Lower lobe of right lung (tissue), 2 donors: Measurements from ENCODE around the gene ARSG. TPM values are rescaled to one million over a fixed set of nuclear protein-coding genes. Genes with fewer than 3 reads are reported as not detected.

Experiments used
- ATAC-seq, 2 donors: fragments of 200-7000 bp; cut with Tn5 transposase; one replicate each; pipeline ENCODE4 v1.9.1; 2020 to 2022; ENCODE audit warnings: mild to moderate bottlenecking in 2 of 2, moderate library complexity in 2 of 2
- DNase-seq: peaks from one replicate; pipeline ENCODE4 v3.0.0-alpha.2; 2020
- H3K27ac ChIP-seq: fragments of 200-600 bp; one replicate; pipeline ENCODE4 v1.8.0; 2022
- H3K27me3 ChIP-seq: fragments of 200-600 bp; one replicate; pipeline ENCODE4 v1.8.0; 2022; ENCODE audit warnings: low read depth
- H3K36me3 ChIP-seq: fragments of 200-600 bp; one replicate; pipeline ENCODE4 v1.8.0; 2022; ENCODE audit warnings: mild to moderate bottlenecking
- H3K4me1 ChIP-seq: fragments of 200-600 bp; one replicate; pipeline ENCODE4 v1.8.0; 2022
- H3K4me3 ChIP-seq: fragments of 200-600 bp; one replicate; pipeline ENCODE4 v1.8.0; 2022; ENCODE audit warnings: mild to moderate bottlenecking
- H3K9me3 ChIP-seq: fragments of 200-600 bp; one replicate; pipeline ENCODE4 v1.8.0; 2022
- CTCF ChIP-seq: fragments of 200-600 bp; IDR thresholded peaks from one replicate; pipeline ENCODE4 v1.8.0; 2022; ENCODE audit warnings: antibody characterized with exemption, mild to moderate bottlenecking
- intact Hi-C: fragments of 100-400 bp; cut with DNase I; formaldehyde crosslinking; loops from one replicate; pipeline ENCODE4 v1.11.0; 2022
- total RNA-seq: library from RNA; stranded (reverse); fragmentation: NEBNext Ultra II Directional; extraction: Animal tissue kit (Norgen Biotek cat#: 25700); gene quantifications from one replicate; pipeline ENCODE4 v1.2.1, GENCODE V29; 2021
- donor health status: DM: no; HTN: yes; CAD: no; lungs with severe emphysema.

Gene ARSG
- total RNA-seq, 1 donor from 2014 or later = 4.2 TPM

GRCh38 chr17:68455901-68456338 is 164.6 kb downstream of the ARSG start:
- no peak for TF ChIP-seq CTCF
- DNase-seq (no peak), ATAC-seq (no peak)
- Histone ChIP-seq H3K4me1 (peaks cover 45% of the 10 kb centered on the region), H3K27me3 (no peaks in the 10 kb centered on the region), H3K27ac (peak overlapping the region; percentile 88), H3K4me3 (peak overlapping the region; percentile 76), H3K36me3 (peaks cover 20% of the 10 kb centered on the region), H3K9me3 (no peaks in the 10 kb centered on the region)
- intact Hi-C loops = no loop called here

GRCh38 chr17:68456339-68457167 is 165.3 kb downstream of the ARSG start:
- H3K27ac ChIP-seq = peak overlapping the region; percentile 88
- DNase-seq (peak; percentile 80), ATAC-seq (peak; percentile 78)
- H3K9me3 ChIP-seq = no peaks in the 10 kb centered on the region
- peaks cover 51% of the 10 kb centered on the region for H3K4me1 ChIP-seq
- peaks cover 14% of the 10 kb centered on the region for H3K36me3 ChIP-seq
- H3K4me3 ChIP-seq = peak overlapping the region; percentile 76
- intact Hi-C loops = no loop called here
- no peak for TF ChIP-seq CTCF
- no peaks in the 10 kb centered on the region for H3K27me3 ChIP-seq

DNA sequence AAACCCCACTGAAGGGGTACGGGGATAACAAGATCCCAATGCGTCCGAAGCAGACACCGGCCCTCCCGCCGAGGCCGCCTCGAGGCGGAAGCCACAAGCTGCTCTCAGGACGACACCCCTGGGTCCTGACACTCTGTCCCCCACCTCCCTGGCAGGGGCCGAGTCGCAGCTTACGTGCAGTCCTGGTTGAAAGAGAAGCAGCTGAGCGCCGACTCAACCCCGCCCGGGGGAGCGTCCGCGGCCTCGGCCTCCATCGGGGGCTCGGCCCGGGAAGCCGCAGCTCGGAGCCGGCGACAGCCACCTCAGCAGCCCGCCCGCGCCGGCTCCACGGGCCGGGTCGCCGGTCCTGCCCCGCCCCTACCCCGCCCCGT is 165.9 kb downstream of the ARSG start, which contains the start of gene WIPI1:
Gene WIPI1, minus strand, starts transcription at position 329 of the 371 bp plus-strand sequence. Its CDS starts 75 bp downstream, at position 254.
- Histone ChIP-seq H3K27ac (peak within 1 kb of the TSS; percentile 88), H3K4me3 (peak within 1 kb of the TSS; percentile 76), H3K36me3 (peaks cover 8% of the 10 kb centered on the region), H3K4me1 (peaks cover 56% of the 10 kb centered on the region), H3K9me3 (no peaks in the 10 kb centered on the region), H3K27me3 (no peaks in the 10 kb centered on the region)
- intact Hi-C loops = no loop called here
- TF ChIP-seq CTCF = no peak
- ATAC-seq (peak; percentile 31 to 42), DNase-seq (peak; percentile 79)

DNA sequence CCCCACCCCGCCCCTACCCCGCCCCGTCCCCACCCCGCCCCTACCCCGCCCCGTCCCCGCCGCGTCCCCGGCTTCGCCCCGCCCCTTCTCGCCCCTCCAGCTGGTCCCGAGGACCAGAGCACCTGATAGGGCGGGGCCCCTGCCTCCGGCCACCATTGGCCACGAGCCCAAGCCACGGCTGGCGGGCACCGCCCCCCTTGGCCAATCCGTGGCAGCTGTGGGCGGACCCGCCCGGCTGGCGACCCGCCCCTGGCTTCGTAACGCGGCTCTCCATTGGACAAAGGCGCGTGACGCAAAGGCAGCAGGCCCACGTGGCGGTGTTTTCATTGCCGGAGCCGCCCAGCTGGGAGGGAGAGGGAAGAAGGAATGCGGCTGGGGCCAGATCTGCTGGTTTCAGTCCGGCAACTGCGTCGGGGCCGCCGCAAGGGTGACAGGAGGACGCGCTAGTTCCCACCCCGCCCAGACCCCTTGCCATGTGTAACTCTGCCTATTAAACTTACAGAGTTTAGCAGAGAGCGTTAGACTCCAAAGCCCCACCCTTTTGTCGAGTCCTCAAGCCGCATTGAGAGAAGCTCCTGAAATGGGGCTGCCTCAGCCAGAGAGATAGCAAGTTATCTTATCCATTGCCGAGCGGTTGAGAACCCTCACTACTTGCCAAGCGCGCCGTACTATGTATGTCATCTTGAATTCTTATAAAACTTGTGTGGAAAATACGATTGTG is 166.4 kb downstream of the ARSG start:
- H3K4me1 ChIP-seq = peaks cover 56% of the 10 kb centered on the region
- peak; percentile 99 for DNase-seq
- ATAC-seq = peak; percentile 95 to 98
- intact Hi-C loops = no loop called here
- H3K4me3 ChIP-seq = peak overlapping the region; percentile 76
- H3K27ac ChIP-seq = peak overlapping the region; percentile 88
- no peak for TF ChIP-seq CTCF
- H3K36me3 ChIP-seq = peaks cover 2% of the 10 kb centered on the region
- no peaks in the 10 kb centered on the region for H3K9me3 ChIP-seq
- no peaks in the 10 kb centered on the region for H3K27me3 ChIP-seq

DNA sequence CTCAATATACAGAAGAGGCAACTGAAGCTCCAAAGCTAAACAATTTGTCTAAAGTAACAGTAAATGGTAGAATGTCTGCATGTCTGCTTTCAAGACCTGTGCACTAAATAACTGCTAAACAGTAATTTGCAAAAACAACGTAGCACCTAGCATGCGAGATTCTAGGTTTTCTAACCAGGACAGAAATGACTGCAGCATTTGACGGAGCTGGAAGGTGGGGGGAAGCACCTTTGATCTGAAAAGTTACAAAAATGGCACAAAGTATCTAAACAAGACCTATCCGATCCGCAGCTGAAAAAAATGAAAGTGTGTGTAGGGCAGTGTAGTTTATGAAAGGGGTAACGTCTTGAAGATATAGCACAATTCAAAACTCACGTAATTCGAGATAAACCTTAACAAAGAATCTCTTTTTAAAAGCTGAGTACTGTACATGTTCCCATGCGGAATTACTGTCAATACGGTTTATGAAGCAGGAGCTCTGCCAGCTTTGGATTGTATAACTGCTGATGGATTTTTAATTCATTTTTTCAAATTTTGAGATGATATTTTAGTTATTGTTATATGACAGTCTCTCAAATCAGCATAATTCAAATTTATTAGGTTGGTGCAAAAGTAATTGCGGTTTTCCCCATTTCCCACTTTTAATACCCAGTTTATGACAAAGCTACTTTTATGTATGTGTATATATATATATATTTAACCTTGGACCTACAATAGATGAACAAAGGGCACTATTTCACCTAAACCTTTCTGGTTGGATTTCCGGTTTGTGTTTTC is 167.2 kb downstream of the ARSG start:
- H3K4me1 ChIP-seq = peaks cover 56% of the 10 kb centered on the region
- peak overlapping the region; percentile 76 for H3K4me3 ChIP-seq
- no peaks in the 10 kb centered on the region for H3K9me3 ChIP-seq
- H3K27ac ChIP-seq = peak overlapping the region; percentile 76
- H3K27me3 ChIP-seq = no peaks in the 10 kb centered on the region
- no peak for TF ChIP-seq CTCF
- no peak for DNase-seq
- no peak for ATAC-seq
- intact Hi-C loops = no loop called here
- H3K36me3 ChIP-seq = no peaks in the 10 kb centered on the region
